Pancreas (tissue), 10 donors: ENCODE data around the gene PTRH2. TPM values are rescaled to one million over a fixed set of nuclear protein-coding genes. Genes with fewer than 3 reads are reported as not detected.

Experiments used
- ATAC-seq, 4 donors: fragments of 200-7000 bp; cut with Tn5 transposase; one replicate each; pipeline versions ENCODE4 v1.8.0 to v1.9.1; 2020; ENCODE audit warnings: mild to moderate bottlenecking in 4 of 4, moderate library complexity in 4 of 4
- DNase-seq, 6 donors: peaks; one replicate each; pipeline ENCODE4 v3.0.0-alpha.2; 2020
- FAIRE-seq: peaks from 2 replicates; lab custom pipeline; 2012; peaks lifted over from hg19 to GRCh38; lab: Jason Lieb, UNC
- H3K27ac ChIP-seq, 4 donors: fragments of 200-600 bp; sonication (generic); 1 replicate in 3 of 4; 2 replicates in 1 of 4; pipeline versions ENCODE4 v1.5.0 to v1.8.0; 2020
- H3K27me3 ChIP-seq, 4 donors: fragments of 200-600 bp; one replicate each; pipeline ENCODE4 v1.8.0; 2021
- H3K36me3 ChIP-seq, 3 donors: fragments of 200-600 bp; sonication (generic) in 1 of 3; one replicate each; pipeline versions ENCODE4 v1.5.0 to v1.8.0; 2020 to 2021
- H3K4me1 ChIP-seq, 3 donors: fragments of 200-600 bp; one replicate each; pipeline ENCODE4 v1.8.0; 2021
- H3K4me3 ChIP-seq, 4 donors: fragments of 200-600 bp; sonication (generic) in 2 of 4; one replicate each; pipeline versions ENCODE4 v1.5.0 to v1.8.0; 2020 to 2021
- H3K9me3 ChIP-seq, 4 donors: fragments of 200-600 bp; one replicate each; pipeline ENCODE4 v1.8.0; 2021
- WGBS, 2 donors: extraction: QIAGEN DNeasy Blood & Tissue Kit; methylation state at CpG; one replicate each; pipeline ENCODE4 v1.1.7; 2013; 5-methylcytosine and 5-hydroxymethylcytosine counted together
- intact Hi-C, 3 donors: fragments of 100-400 bp; cut with DNase I; formaldehyde crosslinking; loops; one replicate each; pipeline versions ENCODE4 v1.11.1 to v1.14.2; 2022
- polyA plus RNA-seq, 2 donors: library from polyadenylated mRNA; stranded (reverse); fragments of 200-250 nt; gene quantifications; one replicate each; pipeline ENCODE4 v1.2.3, GENCODE V29; 2013
- total RNA-seq, 6 donors: library from RNA; stranded (reverse); fragmentation: NEBNext Ultra II Directional in 4 of 6; extraction: Animal tissue kit (Norgen Biotek cat#: 25700) in 4 of 6; gene quantifications; one replicate each; pipeline versions ENCODE4 v1.2.1 to v1.2.4, GENCODE V29; 2021 to 2023
- TF ChIP-seq, protein P1 (sequence below), 4 donors: fragments of 200-600 bp; sonication (generic) in 3 of 4; IDR thresholded peaks; one replicate each; pipeline versions ENCODE4 v1.5.0 to v1.8.0; 2021; ENCODE audit warnings: antibody characterized with exemption in 4 of 4
- donor health status: healthy with polysubstance abuse.
- donor health status: DM: no; HTN: no; CAD: no; lungs with moderate emphysema.
- donor health status: DM: no; HTN: no; CAD: no.
- donor health status: control.
- donor health status: control.
- donor health status: Bipolar disorder and iron deficiency.
- donor health status: DM: yes; HTN: yes; CAD: no.
- donor health status: DM: no; HTN: no; CAD: no.
- donor health status: DM: no; HTN: no; CAD: no.
- donor health status: DM: yes; HTN: yes; CAD: no.

Gene PTRH2
- total and polyA plus RNA-seq, 8 donors = 5.5 to 23.8 (median 9.5) TPM

DNA sequence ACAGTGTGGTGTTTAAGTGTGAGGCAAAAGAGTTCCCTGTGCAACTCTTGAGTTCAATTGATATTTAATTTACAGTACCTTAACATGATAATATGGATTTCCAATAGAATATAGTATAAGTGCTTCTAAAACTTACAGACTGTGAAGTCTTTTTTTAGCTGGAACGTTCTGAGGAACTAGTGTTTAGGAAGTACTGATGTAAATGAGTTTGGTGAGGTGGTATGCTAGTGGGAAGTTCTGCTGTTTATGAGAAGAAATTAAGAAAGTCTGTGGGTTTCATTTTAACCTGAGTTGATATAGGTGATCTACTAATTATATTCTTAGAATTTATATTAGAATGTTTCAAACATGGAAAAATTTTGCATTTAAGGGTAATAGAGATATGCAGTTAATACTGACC lies 32.0 kb downstream of the PTRH2 start:
- Histone ChIP-seq H3K27ac (no peak overlapping the region), H3K4me1 (no peaks in the 10 kb centered on the region), H3K36me3 (peaks cover 0 to 56% (median 28%) of the 10 kb centered on the region in 3 donors), H3K4me3 (no peak overlapping the region), H3K9me3 (no peaks in the 10 kb centered on the region), H3K27me3 (no peaks in the 10 kb centered on the region)
- FAIRE-seq (no peak), ATAC-seq (no peak), DNase-seq (no peak)
- 61 to 65% methylated on average over 1 of the region's 1 CpG for WGBS, 2 donors
- TF ChIP-seq, protein P1, sequence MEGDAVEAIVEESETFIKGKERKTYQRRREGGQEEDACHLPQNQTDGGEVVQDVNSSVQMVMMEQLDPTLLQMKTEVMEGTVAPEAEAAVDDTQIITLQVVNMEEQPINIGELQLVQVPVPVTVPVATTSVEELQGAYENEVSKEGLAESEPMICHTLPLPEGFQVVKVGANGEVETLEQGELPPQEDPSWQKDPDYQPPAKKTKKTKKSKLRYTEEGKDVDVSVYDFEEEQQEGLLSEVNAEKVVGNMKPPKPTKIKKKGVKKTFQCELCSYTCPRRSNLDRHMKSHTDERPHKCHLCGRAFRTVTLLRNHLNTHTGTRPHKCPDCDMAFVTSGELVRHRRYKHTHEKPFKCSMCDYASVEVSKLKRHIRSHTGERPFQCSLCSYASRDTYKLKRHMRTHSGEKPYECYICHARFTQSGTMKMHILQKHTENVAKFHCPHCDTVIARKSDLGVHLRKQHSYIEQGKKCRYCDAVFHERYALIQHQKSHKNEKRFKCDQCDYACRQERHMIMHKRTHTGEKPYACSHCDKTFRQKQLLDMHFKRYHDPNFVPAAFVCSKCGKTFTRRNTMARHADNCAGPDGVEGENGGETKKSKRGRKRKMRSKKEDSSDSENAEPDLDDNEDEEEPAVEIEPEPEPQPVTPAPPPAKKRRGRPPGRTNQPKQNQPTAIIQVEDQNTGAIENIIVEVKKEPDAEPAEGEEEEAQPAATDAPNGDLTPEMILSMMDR (IDR thresholded peaks at IDR 0.05) = no peak
- intact Hi-C loops = no loop called here

DNA sequence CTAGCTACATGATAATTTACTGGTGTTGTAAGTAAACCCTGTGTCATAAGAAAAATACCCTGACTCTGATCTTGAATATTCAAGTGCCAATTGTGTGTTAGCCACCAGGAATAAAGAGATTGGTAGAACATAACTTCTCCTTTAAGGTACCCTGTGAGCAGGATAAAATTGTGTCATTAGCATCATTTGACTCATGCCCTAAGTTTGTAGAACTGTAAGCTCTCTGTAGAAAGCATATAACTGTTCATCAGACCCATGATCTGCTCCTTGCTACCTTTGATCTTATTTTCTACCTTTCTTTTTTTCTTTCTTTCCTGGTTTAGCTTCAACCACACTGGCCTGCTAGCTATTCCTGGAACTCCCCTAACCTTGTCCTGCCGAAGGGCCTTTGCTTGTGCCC lies 35.8 kb downstream of the PTRH2 start:
- intact Hi-C loops = no loop called here
- TF ChIP-seq, protein P1 (IDR thresholded peaks at IDR 0.05) = no peak
- no peaks in the 10 kb centered on the region for H3K27me3 ChIP-seq
- no peak for FAIRE-seq
- H3K27ac ChIP-seq = no peak overlapping the region
- no peak for DNase-seq
- H3K4me1 ChIP-seq = peaks cover 0 to 5% (median 0%) of the 10 kb centered on the region in 3 donors
- no peak overlapping the region for H3K4me3 ChIP-seq
- H3K9me3 ChIP-seq = no peaks in the 10 kb centered on the region
- peaks cover 0 to 59% (median 10%) of the 10 kb centered on the region in 3 donors for H3K36me3 ChIP-seq
- 94 to 100% methylated on average over 1 of the region's 1 CpG for WGBS, 2 donors
- no peak for ATAC-seq

DNA sequence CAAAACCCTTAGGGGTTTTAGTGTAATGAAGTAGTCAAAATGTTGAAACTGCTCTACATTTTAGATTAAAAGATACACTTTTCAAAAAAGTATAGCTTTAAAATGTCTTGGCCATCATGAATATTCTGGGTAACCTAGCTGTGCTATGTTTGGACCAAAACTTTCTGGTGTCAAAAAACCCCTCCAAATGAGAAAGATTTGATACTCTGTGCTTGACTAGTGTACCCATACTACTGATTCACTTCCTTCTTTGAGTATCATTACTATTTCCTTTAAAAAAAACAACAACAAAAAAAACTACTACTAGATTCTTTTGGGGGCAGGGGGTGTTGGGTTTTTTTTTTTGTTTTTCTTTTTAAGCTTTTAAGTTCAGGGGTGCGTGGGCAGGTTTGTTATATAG lies 37.3 kb downstream of the PTRH2 start:
- intact Hi-C loops = no loop called here
- Histone ChIP-seq H3K27ac (no peak overlapping the region), H3K4me1 (peaks cover 0 to 5% (median 0%) of the 10 kb centered on the region in 3 donors), H3K27me3 (no peaks in the 10 kb centered on the region), H3K4me3 (no peak overlapping the region), H3K9me3 (no peaks in the 10 kb centered on the region), H3K36me3 (peaks cover 0 to 62% (median 12%) of the 10 kb centered on the region in 3 donors)
- 90 to 96% methylated on average over 1 of the region's 1 CpG for WGBS, 2 donors
- ATAC-seq = no peak
- FAIRE-seq = no peak
- no peak for DNase-seq
- TF ChIP-seq, protein P1 (IDR thresholded peaks at IDR 0.05) = no peak

DNA sequence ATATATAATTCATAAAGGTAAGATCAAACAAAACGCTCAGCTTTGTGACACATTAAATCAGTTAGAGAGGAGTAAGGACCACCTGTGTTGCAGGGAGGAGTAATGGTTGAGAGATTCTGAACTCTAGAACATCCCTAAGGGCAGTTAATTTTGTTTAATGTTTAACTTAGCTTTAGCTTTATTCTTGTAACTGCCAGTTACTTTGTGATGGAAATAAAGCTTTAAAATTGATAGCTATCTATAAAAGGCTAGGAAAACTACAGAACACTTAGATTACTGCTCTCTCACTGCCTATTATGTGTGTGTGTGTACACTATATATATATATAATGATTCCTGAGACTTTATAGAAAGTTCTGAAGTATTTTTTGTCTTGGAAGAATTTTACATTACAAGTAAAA lies 37.8 kb downstream of the PTRH2 start:
- Histone ChIP-seq H3K9me3 (no peaks in the 10 kb centered on the region), H3K36me3 (peaks cover 0 to 65% (median 17%) of the 10 kb centered on the region in 3 donors), H3K27me3 (no peaks in the 10 kb centered on the region), H3K4me3 (no peak overlapping the region), H3K27ac (no peak overlapping the region), H3K4me1 (peaks cover 0 to 5% (median 0%) of the 10 kb centered on the region in 3 donors)
- 34 to 55% methylated on average over 1 of the region's 1 CpG for WGBS, 2 donors
- FAIRE-seq (peak; percentile 81), ATAC-seq (no peak), DNase-seq (no peak)
- intact Hi-C loops = no loop called here
- TF ChIP-seq, protein P1 (IDR thresholded peaks at IDR 0.05) = no peak

DNA sequence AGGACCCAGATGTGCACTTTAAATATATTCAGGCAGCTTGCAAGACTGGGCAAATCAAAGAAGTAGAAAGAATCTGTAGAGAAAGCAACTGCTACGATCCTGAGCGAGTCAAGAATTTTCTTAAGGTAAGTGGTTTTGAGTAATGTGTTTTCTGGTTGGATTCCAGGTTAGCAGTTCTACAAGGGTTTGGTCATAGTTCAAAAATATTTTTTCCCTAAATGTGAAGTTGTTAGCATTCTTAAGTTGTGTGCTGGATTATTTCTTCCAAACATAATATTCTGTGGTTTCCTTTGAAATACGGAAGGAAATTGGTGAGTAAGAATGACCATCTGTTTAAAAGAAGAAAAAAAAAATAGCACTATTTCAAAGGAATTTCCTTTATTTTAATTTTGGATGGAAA lies 38.4 kb downstream of the PTRH2 start:
- peak in 1 of 4 donors; percentile 34 for ATAC-seq
- peaks cover 0 to 5% (median 0%) of the 10 kb centered on the region in 3 donors for H3K4me1 ChIP-seq
- TF ChIP-seq, protein P1 (IDR thresholded peaks at IDR 0.05) = no peak
- no peak for DNase-seq
- intact Hi-C loops = no loop called here
- H3K4me3 ChIP-seq = no peak overlapping the region
- 79 to 81% methylated on average over 3 of the region's 3 CpGs for WGBS, 2 donors
- H3K36me3 ChIP-seq = peaks cover 0 to 61% (median 18%) of the 10 kb centered on the region in 3 donors
- no peak overlapping the region for H3K27ac ChIP-seq
- H3K9me3 ChIP-seq = no peaks in the 10 kb centered on the region
- no peak for FAIRE-seq
- no peaks in the 10 kb centered on the region for H3K27me3 ChIP-seq
